DMS53 (cell line): ENCODE measurements around the gene OTOG.
A peak's percentile ranks its signal among the peaks of the same experiment; 100 is the strongest.

ENCODE experiments used
- DNase-seq: peaks from one replicate; lab custom pipeline; 2025; lab: John Stamatoyannopoulos, UW

Gene OTOG

DNA sequence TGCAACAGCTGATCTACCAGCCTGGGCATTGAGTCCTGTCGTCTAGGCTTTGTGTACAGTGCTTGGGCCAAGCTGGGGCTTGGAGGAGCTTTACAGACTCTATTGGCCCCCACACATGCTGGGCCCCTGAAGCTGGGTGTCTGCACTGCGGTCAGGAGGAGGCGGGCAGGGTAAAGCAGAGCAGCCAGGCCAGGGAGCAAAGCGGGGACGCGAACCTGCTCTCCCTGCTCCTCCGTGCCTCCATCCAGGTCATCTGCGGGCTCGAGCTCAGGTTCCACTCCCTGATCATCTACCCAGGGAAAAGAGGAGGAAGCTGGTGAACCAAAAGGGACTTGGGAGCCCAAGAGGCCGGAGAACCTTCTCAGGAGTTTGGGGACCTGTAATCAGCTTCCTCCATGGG, 29.9 kb upstream of the OTOG start:
- DNase-seq = no peak

DNA sequence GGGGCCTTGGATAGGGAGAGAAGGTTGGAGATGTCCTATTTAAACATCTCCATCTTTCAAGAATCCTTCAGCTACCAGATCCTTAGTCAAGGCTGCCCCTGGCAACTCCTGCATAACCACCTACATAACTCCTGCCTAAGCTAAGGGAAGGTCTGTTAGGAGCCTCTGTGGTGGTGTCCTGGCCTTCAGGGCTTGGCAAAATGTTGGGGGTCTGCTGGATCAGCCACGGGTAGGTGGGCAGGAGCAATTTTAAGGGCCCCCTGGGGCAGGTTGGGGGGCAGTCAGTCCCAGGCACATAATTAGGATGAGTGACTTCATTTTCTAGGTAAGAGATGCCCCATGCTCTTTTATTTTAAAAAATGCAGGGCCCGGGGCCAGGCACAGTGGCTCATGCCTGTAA, 28.7 kb upstream of the OTOG start:
- no peak for DNase-seq

DNA sequence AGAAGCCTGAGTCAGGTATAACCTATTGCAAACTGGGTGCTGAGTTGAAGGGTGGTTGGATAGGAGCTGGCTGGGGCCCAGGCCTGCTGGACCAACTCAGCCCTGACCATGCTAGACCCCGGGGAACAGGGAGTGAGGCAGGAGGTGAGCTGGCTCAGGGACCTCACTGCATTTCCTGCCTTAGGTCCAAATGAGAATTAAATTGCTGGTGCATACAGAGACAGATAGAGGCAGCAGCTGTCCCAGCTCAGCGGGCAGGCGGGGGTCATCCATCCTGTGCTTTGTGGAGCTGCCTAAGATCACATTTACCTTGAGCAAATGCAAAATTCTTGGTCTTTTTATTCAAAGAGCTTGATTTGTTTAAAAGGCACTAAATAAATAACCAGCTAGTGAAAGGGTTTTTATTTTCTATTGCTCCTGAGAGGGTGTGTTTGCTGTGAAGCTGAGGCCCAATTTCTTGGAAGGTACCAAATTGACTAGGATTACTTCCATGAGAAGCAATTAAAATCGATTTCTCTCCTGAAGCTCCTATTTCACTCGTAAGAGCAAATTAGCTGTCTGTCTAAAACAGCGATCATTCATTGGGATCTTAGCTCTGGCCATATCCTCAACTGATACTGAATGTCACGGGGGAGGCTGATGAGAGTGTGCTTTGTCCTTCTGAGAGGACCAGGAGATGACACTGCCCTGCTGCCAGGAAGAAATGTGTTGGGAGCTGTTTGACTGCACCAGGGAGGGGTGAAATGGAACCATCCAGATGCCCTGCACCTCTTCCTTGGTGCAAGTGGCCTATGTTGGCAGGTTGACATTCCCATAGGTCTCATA, 27.8 kb upstream of the OTOG start:
- DNase-seq = no peak

DNA sequence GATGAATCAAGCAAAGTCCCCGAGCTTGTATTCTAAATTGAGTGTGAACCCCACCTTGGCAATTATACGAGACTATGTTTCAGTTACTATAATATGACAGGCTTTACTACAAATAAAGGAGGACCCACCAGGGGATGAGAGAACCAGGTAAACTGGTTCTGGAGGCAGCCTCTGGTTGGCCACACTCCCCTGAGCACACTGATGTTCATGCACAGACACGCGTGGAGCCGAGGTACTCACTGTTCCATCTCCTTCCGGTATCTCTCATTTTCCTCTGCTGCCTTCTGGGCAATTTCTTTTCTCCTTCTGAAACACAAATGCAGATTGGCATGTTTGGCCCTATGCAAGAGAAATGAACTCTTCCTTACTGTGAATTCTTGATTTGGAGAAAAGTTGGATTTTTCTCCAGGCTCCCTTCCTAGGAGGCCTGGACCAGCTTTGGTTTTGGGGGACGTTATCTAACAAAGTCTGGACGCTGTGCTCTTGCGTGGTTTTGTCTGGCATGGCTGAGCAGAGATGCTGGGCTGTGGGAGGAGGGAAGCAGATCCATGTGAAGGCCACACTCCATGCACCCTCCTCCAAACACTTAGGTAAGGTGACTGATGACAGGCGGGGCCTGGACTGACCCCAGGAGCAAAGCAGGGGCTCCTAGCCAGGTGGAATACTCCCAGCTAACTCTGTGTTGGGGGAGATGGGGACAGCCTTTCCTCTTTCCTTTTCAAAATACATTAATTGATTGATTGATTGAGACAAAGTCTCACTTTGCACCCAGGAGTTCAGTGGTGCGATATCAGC, 25.8 kb upstream of the OTOG start:
- no peak for DNase-seq

DNA sequence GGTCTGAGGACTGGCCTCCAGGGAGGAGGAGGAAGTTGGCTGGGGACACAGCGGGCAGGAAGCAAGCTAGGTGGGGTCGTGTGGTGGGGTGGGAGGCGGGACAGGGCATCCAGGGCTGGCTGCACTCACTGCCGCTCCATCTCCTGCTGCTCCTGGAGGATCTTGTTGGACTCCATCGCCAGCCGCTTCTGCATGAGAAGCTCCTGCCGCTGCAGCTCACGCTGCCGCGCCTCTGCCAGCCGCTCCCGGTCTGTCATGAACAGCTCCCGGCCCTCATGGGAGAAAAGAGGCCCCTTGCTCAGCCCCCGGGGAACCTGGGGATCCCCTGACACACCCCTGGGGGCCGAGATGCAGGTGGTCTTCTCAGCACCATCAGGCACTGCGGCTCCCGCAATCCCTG, 24.4 kb upstream of the OTOG start:
- DNase-seq = no peak

DNA sequence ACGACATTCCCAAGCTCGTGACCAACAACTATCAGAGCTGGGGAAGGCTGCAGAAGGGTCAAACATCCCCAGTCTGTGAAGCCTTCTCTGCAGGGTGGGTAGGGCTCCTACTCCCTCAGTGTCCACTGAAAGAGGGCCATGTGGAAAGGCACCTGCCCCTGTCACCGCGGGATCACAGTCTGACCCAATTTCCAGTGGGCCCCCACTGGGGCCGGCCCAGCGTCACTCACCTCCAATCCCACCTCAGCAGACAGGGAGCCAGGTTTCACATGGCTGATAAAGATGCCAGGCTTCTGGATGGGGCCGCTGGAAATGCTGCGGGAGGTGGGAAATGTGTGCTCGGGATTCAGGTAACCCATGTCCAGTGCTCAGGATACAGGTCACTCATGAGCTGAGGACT, 22.8 kb upstream of the OTOG start:
- no peak for DNase-seq

DNA sequence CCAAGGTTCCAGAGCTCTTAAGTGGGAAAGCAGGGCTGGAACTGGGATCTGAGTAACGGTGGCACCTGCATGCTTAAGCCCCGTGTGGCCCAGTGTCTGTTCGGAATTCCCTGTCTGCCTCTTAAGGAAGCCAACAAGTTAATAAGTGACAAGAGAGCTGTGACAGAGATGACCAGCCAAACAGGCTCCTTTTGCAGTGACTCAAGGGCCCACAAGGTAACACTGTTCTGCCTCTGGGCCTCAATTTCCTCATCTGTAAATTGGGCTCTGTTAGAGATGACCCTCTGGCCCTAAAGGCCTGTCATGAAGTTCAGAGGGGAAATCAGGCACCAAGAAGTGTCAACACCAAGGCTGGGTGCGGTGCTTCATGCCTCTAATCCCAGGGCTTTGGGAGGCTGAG, 21.5 kb upstream of the OTOG start:
- DNase-seq = peak; percentile 78

DNA sequence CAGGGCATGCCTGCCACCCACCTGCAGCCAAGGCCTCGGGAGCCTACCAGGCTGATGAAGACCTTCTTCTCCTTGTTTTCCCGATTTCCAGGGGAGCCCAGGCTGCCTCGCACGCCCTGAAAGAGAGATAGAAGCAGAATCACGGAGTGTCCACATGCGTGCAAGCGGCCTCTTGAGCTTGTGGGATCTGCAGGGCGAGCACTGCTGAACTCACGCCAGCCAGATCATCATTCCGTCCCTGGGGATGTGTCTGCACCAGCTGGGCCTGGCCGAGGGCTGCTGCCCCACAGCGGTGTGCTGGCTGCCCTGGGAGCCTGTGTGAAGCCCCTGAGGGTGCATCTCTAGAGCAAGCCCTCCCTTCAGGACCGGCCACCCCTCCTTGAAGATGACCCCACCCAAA, 20.7 kb upstream of the OTOG start:
- DNase-seq = no peak

DNA sequence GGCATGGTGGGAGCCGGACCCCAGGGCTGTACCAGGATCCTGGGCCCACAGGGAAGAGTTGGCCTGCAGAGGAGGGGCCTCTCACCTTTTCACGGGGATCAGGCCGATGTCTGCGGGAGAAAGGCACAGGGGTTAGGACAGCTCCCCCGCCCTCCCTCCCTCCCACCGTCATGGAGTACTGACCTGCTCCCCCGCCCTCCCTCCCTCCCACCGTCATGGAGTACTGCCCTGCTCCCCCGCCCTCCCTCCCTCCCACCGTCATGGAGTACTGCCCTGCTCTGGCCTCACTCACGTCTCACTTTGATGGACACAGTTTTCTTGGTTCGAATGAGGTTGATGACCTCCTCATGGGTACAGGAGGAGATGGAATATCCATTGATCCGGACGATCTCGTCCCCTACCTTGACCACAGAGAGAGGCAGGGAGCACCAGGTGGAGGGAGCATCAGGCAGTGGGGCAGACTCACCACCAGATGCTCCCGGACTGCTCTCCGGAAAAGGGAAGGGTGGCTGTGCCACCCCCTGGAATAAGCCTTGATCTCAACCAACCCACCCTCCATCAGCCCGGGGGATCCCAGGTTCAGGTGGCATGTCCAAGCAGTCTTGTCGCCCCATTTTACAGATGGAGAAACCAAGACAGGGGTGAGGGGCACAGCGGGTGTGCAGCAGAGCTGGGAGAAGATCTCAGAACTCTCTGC, 20.0 kb upstream of the OTOG start:
- DNase-seq = no peak

DNA sequence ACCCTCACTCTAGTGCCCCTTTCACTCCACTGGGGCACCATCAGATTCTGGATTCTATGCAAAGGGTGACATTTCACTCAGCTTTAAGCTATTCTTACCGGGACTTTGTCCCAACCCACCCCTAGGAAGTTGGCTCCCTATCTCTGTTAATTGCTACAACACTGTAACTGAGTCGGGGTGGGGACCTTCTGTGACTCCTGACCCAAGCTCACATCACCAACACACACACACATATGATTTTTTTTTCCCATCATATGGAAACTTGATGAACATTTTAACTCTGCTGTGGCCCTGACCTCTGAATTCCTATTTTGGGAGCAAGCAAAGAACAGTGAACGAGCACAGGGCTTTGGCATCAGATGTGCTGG, 19.4 kb upstream of the OTOG start:
- DNase-seq = no peak

DNA sequence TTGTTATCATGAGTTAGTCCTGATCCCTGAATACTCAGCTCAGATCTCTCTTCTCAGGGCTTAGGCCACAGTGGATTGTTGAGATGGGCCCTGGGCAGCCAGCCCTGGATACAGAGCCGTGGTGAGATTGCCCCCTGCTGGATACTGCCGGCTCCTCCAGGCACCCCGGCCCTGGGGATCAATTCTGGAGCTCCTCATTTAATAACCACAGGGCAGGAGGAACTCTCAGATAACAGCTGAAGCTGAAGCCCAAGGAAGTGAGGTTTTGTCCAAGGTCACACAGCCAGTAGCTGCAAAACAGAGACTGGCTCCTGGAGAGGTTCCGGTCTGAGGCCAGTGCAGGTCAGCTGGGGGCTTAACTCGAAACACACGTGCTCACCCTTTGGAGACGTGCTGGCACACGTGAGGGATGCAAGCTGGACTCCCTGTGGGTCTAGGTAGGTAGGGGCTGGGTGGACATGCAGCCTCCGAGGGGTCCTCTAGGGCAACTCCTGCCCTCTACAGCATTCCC, 18.8 kb upstream of the OTOG start:
- peak; percentile 75 for DNase-seq

DNA sequence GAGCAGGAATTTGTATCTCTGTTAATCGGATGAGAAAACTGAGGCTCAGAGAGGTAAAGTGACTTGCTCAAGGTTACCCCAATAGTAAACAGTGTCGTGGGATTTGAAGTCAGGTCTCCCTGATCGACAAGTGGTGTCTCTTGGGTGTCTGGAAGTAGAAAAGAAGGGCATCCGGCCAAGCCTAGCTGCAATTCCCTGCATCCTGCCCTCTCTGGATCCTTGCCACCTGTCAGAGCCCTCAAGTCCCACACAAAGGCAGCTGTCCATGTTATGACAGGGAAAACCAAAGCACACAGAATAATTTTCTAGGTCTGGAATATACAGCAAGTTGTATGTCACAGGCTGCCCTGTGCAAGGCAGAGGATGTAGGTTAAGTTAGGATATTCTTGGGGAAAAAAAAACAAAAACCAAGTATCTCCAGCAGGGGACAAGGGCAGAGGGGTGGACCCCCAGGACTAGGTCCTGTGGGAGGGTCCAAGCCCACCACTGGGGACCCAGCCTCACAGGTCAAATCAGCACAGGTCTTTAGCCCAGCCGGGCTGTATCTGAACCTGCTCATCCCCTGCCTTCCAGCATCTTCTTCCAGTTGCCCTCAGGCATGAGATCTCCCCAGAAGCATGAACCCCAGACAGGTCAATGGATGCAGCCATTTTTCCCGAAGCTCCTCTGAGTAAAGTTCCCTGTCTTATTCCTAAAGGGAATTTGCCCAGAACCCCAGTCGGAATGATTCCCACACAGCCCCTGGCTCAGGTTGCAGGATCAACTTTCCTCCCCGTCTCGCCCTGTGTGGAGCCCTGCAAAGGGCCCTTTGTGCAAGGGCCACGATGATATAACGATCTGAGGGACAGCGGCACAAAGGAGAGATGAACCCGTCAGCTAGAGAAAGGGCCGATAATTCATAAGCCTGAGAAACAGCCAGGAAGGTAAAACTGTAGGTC, 17.9 kb upstream of the OTOG start:
- peak; percentile 66 for DNase-seq

DNA sequence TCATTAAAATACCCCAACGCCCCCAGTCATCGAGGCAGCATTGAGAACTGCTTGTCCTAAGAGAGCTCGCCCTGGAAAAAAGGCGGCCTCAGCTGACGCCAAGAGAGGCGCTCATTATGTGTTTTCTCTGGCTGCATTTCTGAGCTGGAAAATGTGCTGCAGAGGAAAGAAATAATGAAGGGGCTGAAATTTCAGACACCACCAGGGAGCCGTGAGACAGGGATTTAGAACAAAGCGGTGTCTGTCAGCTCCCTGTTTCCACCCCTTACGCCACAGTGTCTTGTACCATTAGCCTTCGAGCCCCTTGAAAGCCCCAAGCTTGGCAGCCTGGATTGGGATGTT, 17.2 kb upstream of the OTOG start:
- no peak for DNase-seq

DNA sequence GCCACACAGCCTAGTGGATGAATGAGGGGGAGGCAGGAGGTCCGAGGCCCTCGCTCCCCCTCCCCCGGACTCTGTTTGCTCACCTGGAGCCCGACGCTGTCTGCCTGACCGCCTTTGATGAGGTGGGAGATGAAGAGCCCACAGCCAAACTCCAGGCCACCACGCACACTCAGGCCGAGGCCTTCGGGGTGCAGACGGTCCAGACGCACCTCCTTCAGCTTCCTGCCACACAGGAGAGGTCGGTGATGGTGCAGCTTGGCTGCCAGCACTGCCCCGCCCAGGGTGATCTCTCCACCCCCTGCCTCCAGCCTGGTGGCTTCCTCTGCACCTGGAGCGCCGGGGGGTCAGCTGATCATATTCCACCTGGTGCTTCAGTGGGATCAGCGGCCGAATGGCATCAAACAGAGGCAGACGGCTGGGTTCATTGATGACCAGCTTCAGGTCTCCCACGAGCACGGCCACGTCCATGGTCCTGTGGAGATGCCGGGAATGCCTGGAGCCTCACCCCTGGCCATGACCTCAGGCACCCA, 15.9 kb upstream of the OTOG start:
- peak; percentile 95 for DNase-seq

DNA sequence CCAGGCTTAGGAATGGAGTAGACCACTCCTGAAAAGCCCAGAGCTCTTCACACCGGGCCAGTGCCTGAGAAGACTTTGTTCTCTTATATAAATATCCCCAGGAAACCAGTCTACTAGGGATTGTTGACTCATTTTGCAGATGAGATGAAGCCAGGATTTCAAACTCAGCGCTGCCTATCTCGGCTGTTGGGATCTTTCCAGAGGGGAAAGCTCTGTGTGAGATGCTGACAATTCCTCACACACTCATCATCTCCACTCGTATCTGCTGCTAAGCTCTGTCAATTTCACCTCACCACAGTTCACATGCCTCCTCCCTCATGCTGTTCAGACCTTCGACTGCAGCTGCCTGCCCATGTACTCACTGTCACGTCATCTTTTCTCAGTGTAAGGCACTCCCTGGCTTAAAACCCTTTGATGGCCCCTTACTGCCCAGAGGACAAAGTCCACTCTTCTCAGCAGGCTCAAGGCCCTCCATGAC, 15.4 kb upstream of the OTOG start:
- peak; percentile 91 for DNase-seq

DNA sequence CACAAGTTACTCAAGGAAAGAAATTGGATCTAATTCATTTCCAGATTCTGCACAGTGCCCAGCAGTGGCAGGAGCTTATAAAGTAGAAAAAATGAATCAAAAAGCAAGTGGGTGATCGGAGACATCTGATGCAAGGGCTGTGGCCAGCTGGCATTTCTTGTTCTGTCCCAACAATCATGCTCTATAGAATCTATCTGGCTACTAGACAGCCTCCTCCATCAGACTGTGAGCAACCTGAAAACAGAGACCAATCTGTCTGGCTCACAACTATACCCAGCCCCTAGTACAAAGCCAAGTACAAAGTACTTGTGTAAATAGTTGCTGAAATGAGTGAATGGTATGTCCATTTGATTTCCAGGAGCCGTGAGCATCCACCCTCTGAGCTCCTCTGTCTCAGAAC, 14.3 kb upstream of the OTOG start:
- DNase-seq = no peak

DNA sequence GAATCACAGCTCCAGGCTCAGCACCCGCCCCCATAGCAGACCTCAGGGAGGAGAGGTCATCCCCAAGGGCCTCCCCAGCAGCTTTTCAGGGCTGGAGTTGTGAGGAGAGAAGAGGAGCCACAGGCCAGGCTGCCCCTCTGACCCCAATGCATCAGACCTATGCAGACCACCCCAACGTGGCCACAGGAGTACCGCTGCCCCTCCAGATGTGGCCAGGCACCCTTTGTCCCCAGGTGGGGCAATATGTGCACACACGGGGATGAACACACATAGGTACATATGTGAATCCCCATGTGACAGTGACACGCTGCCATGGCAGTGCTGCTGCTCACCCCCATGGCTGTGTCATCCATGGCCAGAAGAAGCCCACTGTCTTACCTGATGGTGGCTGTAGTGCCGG, 13.7 kb upstream of the OTOG start:
- DNase-seq = no peak

DNA sequence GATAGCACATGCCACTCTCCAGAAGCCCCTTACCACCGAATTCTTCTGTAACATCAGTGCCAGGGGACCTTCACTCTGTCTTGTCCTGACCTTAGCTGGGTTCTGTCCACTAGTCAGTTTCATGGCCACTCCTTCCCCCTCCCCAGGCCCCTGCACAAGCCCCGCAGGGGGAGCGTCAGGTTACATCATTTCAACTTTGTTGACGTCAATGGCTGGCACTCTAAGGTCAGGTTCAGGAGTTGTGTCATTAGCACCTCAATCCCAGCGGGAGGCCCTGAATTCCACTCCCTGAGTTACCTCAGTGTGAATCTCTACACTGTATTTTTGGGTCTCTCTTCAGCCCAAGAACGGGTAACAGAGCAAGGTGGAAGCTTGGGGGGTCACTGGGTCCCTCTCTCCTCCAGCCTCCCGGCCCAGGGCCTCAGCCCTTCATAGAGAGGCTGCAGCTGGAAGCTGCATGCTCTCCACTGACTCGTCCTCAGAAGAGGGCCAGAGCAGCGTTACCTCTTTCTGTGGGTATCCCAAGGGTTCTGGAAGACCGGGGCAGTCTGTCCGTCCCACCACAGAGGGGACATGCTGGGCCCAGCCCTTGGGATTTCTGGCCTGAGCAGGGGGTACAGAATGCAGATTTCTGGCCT, 13.2 kb upstream of the OTOG start:
- DNase-seq = no peak

DNA sequence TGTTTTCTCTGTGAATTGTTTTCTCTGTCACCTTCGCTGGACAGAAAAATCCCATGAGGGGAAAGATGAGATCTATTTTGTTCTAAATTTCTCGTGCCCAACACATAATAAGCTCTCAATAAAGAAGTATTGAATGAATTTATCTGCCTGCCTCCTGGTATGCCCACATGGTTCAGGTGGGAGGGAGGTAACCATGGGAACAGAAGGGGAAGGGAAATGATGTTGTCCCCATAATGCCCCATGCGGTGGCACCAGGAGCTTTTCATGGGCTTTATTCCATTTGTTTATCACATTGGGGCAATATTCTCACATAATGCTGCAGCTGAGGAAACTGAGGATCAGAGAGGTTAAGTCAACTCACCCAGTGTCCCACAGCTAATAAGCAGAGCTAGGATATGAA, 11.6 kb upstream of the OTOG start:
- DNase-seq = no peak

DNA sequence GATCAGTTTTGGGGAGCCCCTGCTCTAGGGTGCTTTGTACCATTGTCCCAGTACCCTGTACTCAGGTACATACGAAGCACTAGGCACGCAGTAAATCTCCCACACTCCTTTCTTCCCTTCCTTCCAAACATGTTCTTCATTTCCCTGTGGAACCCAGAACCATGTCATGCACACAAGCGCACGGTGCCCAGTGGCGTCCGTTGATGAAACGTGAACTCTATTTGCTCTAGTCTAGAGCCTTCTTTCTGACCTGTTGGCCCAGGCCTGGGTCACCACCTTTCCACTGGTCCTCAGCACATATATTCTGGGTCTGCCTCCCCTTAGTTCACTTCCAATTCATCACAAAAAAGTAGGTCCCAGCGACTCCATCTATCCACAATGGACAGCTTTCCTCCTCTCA, 9.8 kb upstream of the OTOG start:
- DNase-seq = no peak

DNA sequence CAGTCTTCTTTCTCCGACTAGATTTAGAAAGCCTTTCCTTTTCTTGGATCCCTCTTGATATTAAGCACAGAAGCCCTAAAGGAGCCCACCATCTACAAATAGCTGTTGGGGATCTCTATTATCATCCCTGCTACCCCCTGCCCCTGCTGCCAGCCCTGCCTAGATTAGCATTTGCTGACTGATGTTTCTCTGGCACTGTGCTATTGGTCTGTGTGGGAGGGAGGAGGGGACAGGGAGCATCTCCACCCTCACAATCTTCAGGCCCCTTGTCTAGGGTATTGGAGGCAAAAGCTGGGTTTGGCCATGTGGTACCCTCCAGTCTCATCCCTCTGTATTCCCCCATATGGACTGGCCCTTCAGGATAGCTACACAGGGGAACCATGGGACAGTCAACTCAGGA, 9.0 kb upstream of the OTOG start:
- no peak for DNase-seq
